ENCODE measurements around the gene PRPS1. TPM values are rescaled to one million over a fixed set of nuclear protein-coding genes. Genes with fewer than 3 reads are reported as not detected.
A peak's percentile ranks its signal among the peaks of the same experiment; 100 is the strongest.
"Not testable (repeated sequence)": the region's sequence is repeated elsewhere in the genome, so short reads cannot be mapped to it uniquely, and the experiment has no call there.

The PRPS1 gene
- total RNA-seq, 2 experiments from 2014 or later: 69.8 to 71.3 TPM

- H3K27me3 Mint-ChIP-seq (ENCODE audit: low read depth): no peaks in the 10 kb centered on the region
- no peaks in the 10 kb centered on the region for H3K36me3 Mint-ChIP-seq (ENCODE audit: low read depth)
- H3K4me1 Mint-ChIP-seq (ENCODE audit: low read depth): peaks cover 66% of the 10 kb centered on the region
- no peak for DNase-seq
- no peaks in the 10 kb centered on the region for H3K9me3 Mint-ChIP-seq (ENCODE audit: insufficient read depth)
- peak overlapping the region; percentile 85 for H3K27ac Mint-ChIP-seq
- ChIA-PET CTCF (interaction anchor here (1.1 to 8.1 kb wide), 2 partner anchors 40 to 100 kb away, joined by 3 to 308 read pairs; partner anchors contain the start of gene TSC22D3), POLR2A (interaction anchor here (1.4 to 10.2 kb wide), 2 partner anchors 38 to 66 kb away, joined by 4 to 292 read pairs; no protein-coding TSS in a partner anchor)
- ATAC-seq: no peak
- H3K4me3 Mint-ChIP-seq: peak overlapping the region; percentile 80
These were observed 47.7 kb downstream of the PRPS1 start for GRCh38 chrX:107675823-107676555.

GRCh38 chrX:107676559-107677378, 48.5 kb downstream of the PRPS1 start:
- ATAC-seq (peak; percentile 17), DNase-seq (peak; percentile 43)
- Mint-ChIP-seq H3K9me3 (ENCODE audit: insufficient read depth) (no peaks in the 10 kb centered on the region), H3K27me3 (ENCODE audit: low read depth) (no peaks in the 10 kb centered on the region), H3K36me3 (ENCODE audit: low read depth) (no peaks in the 10 kb centered on the region), H3K4me1 (ENCODE audit: low read depth) (peaks cover 65% of the 10 kb centered on the region), H3K27ac (peak overlapping the region; percentile 85), H3K4me3 (peak overlapping the region; percentile 80)
- CTCF ChIA-PET: interaction anchor here (1.1 to 8.1 kb wide), 5 partner anchors 24 to 100 kb away, joined by 3 to 308 read pairs (median 3); partner anchors contain the start of genes NCBP2L, PRPS1 and TSC22D3
- POLR2A ChIA-PET: interaction anchor here (1.3 to 10.2 kb wide), 3 partner anchors 38 to 65 kb away, joined by 4 to 292 read pairs (median 5); partner anchors contain the start of gene PRPS1

GRCh38 chrX:107677501-107677901, 49.2 kb downstream of the PRPS1 start:
- Mint-ChIP-seq H3K9me3 (ENCODE audit: insufficient read depth) (no peaks in the 10 kb centered on the region), H3K36me3 (ENCODE audit: low read depth) (no peaks in the 10 kb centered on the region), H3K27me3 (ENCODE audit: low read depth) (no peaks in the 10 kb centered on the region), H3K27ac (peak overlapping the region; percentile 85), H3K4me1 (ENCODE audit: low read depth) (peaks cover 70% of the 10 kb centered on the region), H3K4me3 (peak overlapping the region; percentile 80)
- ChIA-PET CTCF (interaction anchor here (0.9 to 8.1 kb wide), 6 partner anchors 18 to 100 kb away, joined by 3 to 308 read pairs (median 4); partner anchors contain the start of genes NCBP2L and PRPS1), POLR2A (interaction anchor here (1.3 to 10.2 kb wide), 2 partner anchors 37 to 49 kb away, joined by 5 to 292 read pairs; partner anchors contain the start of gene PRPS1)
- ATAC-seq (no peak), DNase-seq (no peak)

- no peak for DNase-seq
- no peak overlapping the region for H3K4me3 Mint-ChIP-seq
- no peaks in the 10 kb centered on the region for H3K27me3 Mint-ChIP-seq (ENCODE audit: low read depth)
- ATAC-seq: no peak
- POLR2A ChIA-PET: interaction anchor here (1.3 to 10.2 kb wide), 2 partner anchors 37 to 49 kb away, joined by 5 to 292 read pairs; partner anchors contain the start of gene PRPS1
- no peaks in the 10 kb centered on the region for H3K36me3 Mint-ChIP-seq (ENCODE audit: low read depth)
- H3K4me1 Mint-ChIP-seq (ENCODE audit: low read depth): peaks cover 70% of the 10 kb centered on the region
- no peaks in the 10 kb centered on the region for H3K9me3 Mint-ChIP-seq (ENCODE audit: insufficient read depth)
- H3K27ac Mint-ChIP-seq: peak overlapping the region; percentile 36
- CTCF ChIA-PET: interaction anchor here (0.9 to 8.1 kb wide), 7 partner anchors 18 to 99 kb away, joined by 3 to 308 read pairs (median 3); partner anchors contain the start of genes NCBP2L and PRPS1
These were observed 49.6 kb downstream of the PRPS1 start for GRCh38 chrX:107677909-107678308.

- Mint-ChIP-seq H3K4me3 (peak overlapping the region; percentile 5), H3K4me1 (ENCODE audit: low read depth) (peaks cover 72% of the 10 kb centered on the region)
- peak; percentile 42 for ATAC-seq
These were observed 50.8 kb downstream of the PRPS1 start for GRCh38 chrX:107678957-107679740.

GRCh38 chrX:107682256-107682655, 53.9 kb downstream of the PRPS1 start:
- H3K4me3 Mint-ChIP-seq: no peak overlapping the region
- H3K36me3 Mint-ChIP-seq (ENCODE audit: low read depth): no peaks in the 10 kb centered on the region
- POLR2A ChIA-PET: interaction anchor here (1.0 kb wide), 1 partner anchor 29 kb away, joined by 4 read pairs; no protein-coding TSS in a partner anchor
- DNase-seq (no peak), ATAC-seq (no peak)
- no peaks in the 10 kb centered on the region for H3K27me3 Mint-ChIP-seq (ENCODE audit: low read depth)
- peaks cover 79% of the 10 kb centered on the region for H3K4me1 Mint-ChIP-seq (ENCODE audit: low read depth)
- H3K9me3 Mint-ChIP-seq (ENCODE audit: insufficient read depth): no peaks in the 10 kb centered on the region
- no peak overlapping the region for H3K27ac Mint-ChIP-seq
- CTCF ChIA-PET: no interaction called here

More at GRCh38 chrX:107678957-107679740, 50.8 kb downstream of the PRPS1 start:
- Mint-ChIP-seq H3K9me3 (ENCODE audit: insufficient read depth) (no peaks in the 10 kb centered on the region), H3K27ac (peak overlapping the region; percentile 67), H3K36me3 (ENCODE audit: low read depth) (no peaks in the 10 kb centered on the region), H3K27me3 (ENCODE audit: low read depth) (no peaks in the 10 kb centered on the region)
- POLR2A ChIA-PET: interaction anchor here (0.5 to 10.2 kb wide), 2 partner anchors 35 to 95 kb away, joined by 3 to 292 read pairs; no protein-coding TSS in a partner anchor
- peak; percentile 83 for DNase-seq
- CTCF ChIA-PET: interaction anchor here (1.3 to 8.1 kb wide), 5 partner anchors 19 to 98 kb away, joined by 3 to 308 read pairs (median 6); partner anchors contain the start of gene NCBP2L

- Mint-ChIP-seq H3K36me3 (ENCODE audit: low read depth) (no peaks in the 10 kb centered on the region), H3K4me3 (no peak overlapping the region), H3K4me1 (ENCODE audit: low read depth) (peaks cover 71% of the 10 kb centered on the region), H3K9me3 (ENCODE audit: insufficient read depth) (no peaks in the 10 kb centered on the region), H3K27me3 (ENCODE audit: low read depth) (no peaks in the 10 kb centered on the region), H3K27ac (no peak overlapping the region)
- POLR2A ChIA-PET: no interaction called here
- no peak for ATAC-seq
- DNase-seq: no peak
- CTCF ChIA-PET: interaction anchor here (1.1 kb wide), 1 partner anchor 10 kb away, joined by 4 read pairs; no protein-coding TSS in a partner anchor
These were observed 55.0 kb downstream of the PRPS1 start for GRCh38 chrX:107683124-107683895.

GRCh38 chrX:107683931-107684330, 55.6 kb downstream of the PRPS1 start:
- H3K27me3 Mint-ChIP-seq (ENCODE audit: low read depth): no peaks in the 10 kb centered on the region
- H3K4me1 Mint-ChIP-seq (ENCODE audit: low read depth): peaks cover 65% of the 10 kb centered on the region
- H3K9me3 Mint-ChIP-seq (ENCODE audit: insufficient read depth): no peaks in the 10 kb centered on the region
- ATAC-seq (no peak), DNase-seq (no peak)
- no peaks in the 10 kb centered on the region for H3K36me3 Mint-ChIP-seq (ENCODE audit: low read depth)
- POLR2A ChIA-PET: interaction anchor here (1.9 kb wide), 1 partner anchor 33 kb away, joined by 13 read pairs; no protein-coding TSS in a partner anchor
- CTCF ChIA-PET: interaction anchor here (1.1 kb wide), 1 partner anchor 11 kb away, joined by 4 read pairs; no protein-coding TSS in a partner anchor
- no peak overlapping the region for H3K4me3 Mint-ChIP-seq
- H3K27ac Mint-ChIP-seq: peak overlapping the region; percentile 72

GRCh38 chrX:107684956-107685385, 56.7 kb downstream of the PRPS1 start:
- ATAC-seq (peak; percentile 70), DNase-seq (peak; percentile 49)
- H3K36me3 Mint-ChIP-seq (ENCODE audit: low read depth): no peaks in the 10 kb centered on the region
- H3K27me3 Mint-ChIP-seq (ENCODE audit: low read depth): no peaks in the 10 kb centered on the region
- POLR2A ChIA-PET: interaction anchor here (0.9 to 1.9 kb wide), 3 partner anchors 10 to 32 kb away, joined by 3 to 13 read pairs (median 4); no protein-coding TSS in a partner anchor
- peak overlapping the region; percentile 55 for H3K27ac Mint-ChIP-seq
- H3K4me1 Mint-ChIP-seq (ENCODE audit: low read depth): peaks cover 55% of the 10 kb centered on the region
- no peaks in the 10 kb centered on the region for H3K9me3 Mint-ChIP-seq (ENCODE audit: insufficient read depth)
- CTCF ChIA-PET: interaction anchor here (0.9 to 1.2 kb wide), 2 partner anchors 11 to 26 kb away, joined by 3 to 4 read pairs; no protein-coding TSS in a partner anchor
- H3K4me3 Mint-ChIP-seq: no peak overlapping the region

GRCh38 chrX:107685586-107685985, 57.3 kb downstream of the PRPS1 start:
- ChIA-PET POLR2A (interaction anchor here (0.9 to 1.9 kb wide), 2 partner anchors 20 to 31 kb away, joined by 3 to 13 read pairs; no protein-coding TSS in a partner anchor), CTCF (interaction anchor here (0.9 to 1.2 kb wide), 3 partner anchors 12 to 32 kb away, joined by 3 to 4 read pairs (median 3); no protein-coding TSS in a partner anchor)
- not testable (repeated sequence) for H3K27ac Mint-ChIP-seq; ATAC-seq; H3K9me3 Mint-ChIP-seq (ENCODE audit: insufficient read depth); H3K4me3 Mint-ChIP-seq; H3K36me3 Mint-ChIP-seq (ENCODE audit: low read depth); DNase-seq; H3K27me3 Mint-ChIP-seq (ENCODE audit: low read depth)
- H3K4me1 Mint-ChIP-seq (ENCODE audit: low read depth): peaks cover 50% of the 10 kb centered on the region

Data from activated CD8-positive, alpha-beta T cell treated with anti-CD3 and anti-CD28 coated beads, Interleukin-2, amount 10 ng/mL, durations not matched to agents 7 days and 5 days (primary cell).